CD4-positive, alpha-beta T cell treated with Interleukin-21 for 1 hour (primary cell): ENCODE measurements around the gene TTLL13.

Source experiments
- DNase-seq: peaks from one replicate; pipeline ENCODE4 v3.0.0-alpha.2; 2020

TTLL13 gene

GRCh38 chr15:90249203-90249863 is at the start of gene TTLL13:
TSS of gene TTLL13 (plus strand) at chr15:90249556. CDS start at chr15:90250631, 1,075 bp downstream.
- peak; percentile 76 for DNase-seq

GRCh38 chr15:90200534-90201129 is 48.7 kb upstream of the TTLL13 start:
- DNase-seq, result no peak

- peak; percentile 73 for DNase-seq
Measured at GRCh38 chr15:90201130-90201943, 48.0 kb upstream of the TTLL13 start, which contains the start of gene SEMA4B. TSS of gene SEMA4B (plus strand) at chr15:90201330. CDS start at chr15:90201579, 249 bp downstream.

GRCh38 chr15:90201944-90202375 is 47.4 kb upstream of the TTLL13 start:
- no peak for DNase-seq

- no peak for DNase-seq
Measured at GRCh38 chr15:90202929-90203328, 46.4 kb upstream of the TTLL13 start.

- DNase-seq, result no peak
Measured at GRCh38 chr15:90203473-90203872, 45.9 kb upstream of the TTLL13 start.

GRCh38 chr15:90203922-90204321 is 45.4 kb upstream of the TTLL13 start:
- DNase-seq, result no peak

GRCh38 chr15:90205050-90205848 is 44.1 kb upstream of the TTLL13 start:
- no peak for DNase-seq

- no peak for DNase-seq
Measured at GRCh38 chr15:90205886-90206285, 43.5 kb upstream of the TTLL13 start.

- DNase-seq, result no peak
Measured at GRCh38 chr15:90207252-90207651, 42.1 kb upstream of the TTLL13 start.

GRCh38 chr15:90208356-90208755 is 41.0 kb upstream of the TTLL13 start:
- no peak for DNase-seq

GRCh38 chr15:90209591-90209990 is 39.8 kb upstream of the TTLL13 start:
- DNase-seq, result no peak

- no peak for DNase-seq
Measured at GRCh38 chr15:90210593-90210992, 38.8 kb upstream of the TTLL13 start.

GRCh38 chr15:90211009-90211408 is 38.3 kb upstream of the TTLL13 start:
- DNase-seq, result no peak

- DNase-seq, result no peak
Measured at GRCh38 chr15:90211440-90212143, 37.8 kb upstream of the TTLL13 start.

- no peak for DNase-seq
Measured at GRCh38 chr15:90212221-90213098, 36.9 kb upstream of the TTLL13 start.

- no peak for DNase-seq
Measured at GRCh38 chr15:90213122-90213817, 36.1 kb upstream of the TTLL13 start.

GRCh38 chr15:90213818-90214204 is 35.5 kb upstream of the TTLL13 start:
- no peak for DNase-seq

GRCh38 chr15:90214553-90215196 is 34.7 kb upstream of the TTLL13 start:
- no peak for DNase-seq
